HCT116 (cell line): Measurements from ENCODE around the gene ZNF554. TPM values are rescaled to one million over a fixed set of nuclear protein-coding genes. Genes with fewer than 3 reads are reported as not detected.

Experiments used
- ATAC-seq: fragments of 200-7000 bp; cut with Tn5 transposase; 2 replicates; pipeline ENCODE4 v1.9.1; 2020; ENCODE audit warnings: mild to moderate bottlenecking, moderate library complexity
- BruUV-seq: library from RNA; stranded (reverse); fragments of 400-500 nt; replicated peaks from 2 replicates; lab custom pipeline; 2021; lab: Mats Ljungman, UMichigan
- CTCF ChIA-PET: fragments of 300-600 bp; sonication (Branson Sonifier 250); formaldehyde crosslinking; loops from one replicate; lab custom pipeline; 2021; ENCODE audit warnings: antibody characterized with exemption; lab: Charles Lee
- POLR2A ChIA-PET: fragments of 300-600, 350-600 bp; sonication (Branson Sonifier 250); formaldehyde crosslinking; loops from one replicate; lab custom pipeline; 2021; ENCODE audit warnings: antibody characterized with exemption; lab: Charles Lee
- RAD21 ChIA-PET, 2 experiments: fragments of 300-600 bp; sonication (Branson Sonifier 250); formaldehyde crosslinking; loops; one replicate each; lab custom pipeline; 2023; ENCODE audit warnings: low total read pairs in 2 of 2; ENCODE audit not compliant: uncharacterized antibody in 2 of 2, unreplicated experiment in 2 of 2, low non-redundant PET in 1 of 2; lab: Charles Lee
- DNase-seq: peaks from one replicate; pipeline ENCODE4 v3.0.0-alpha.2; 2010; ENCODE audit warnings: low read depth, low spot score
- H2AFZ ChIP-seq: fragments of 200-600 bp; shearing (Covaris generic), sonication (generic); 2 replicates; pipeline ENCODE4 v1.6.1; 2017; ENCODE audit warnings: low read depth, mixed run types, mixed read lengths, antibody characterized with exemption, low read length; ENCODE audit not compliant: poor library complexity, severe bottlenecking
- H3K27ac ChIP-seq: 2 replicates; pipeline ENCODE4 v1.5.1; 2012; ENCODE audit warnings: low read depth, low read length
- H3K27me3 ChIP-seq: fragments of 200-600 bp; sonication (generic); 2 replicates; pipeline ENCODE4 v1.6.1; 2016; ENCODE audit warnings: mixed run types, low read length, mixed read lengths; ENCODE audit not compliant: insufficient read depth
- H3K36me3 ChIP-seq, 2 experiments: fragments of 200-500 bp in 1 of 2; fragments of 200-600 bp in 1 of 2; sonication (Bioruptor generic) in 1 of 2; sonication (generic) in 1 of 2; 2 replicates each; pipeline versions ENCODE4 v1.5.1 to v1.6.1; 2014 to 2016; ENCODE audit warnings: low read length in 2 of 2, inconsistent platforms in 1 of 2, mixed read lengths in 1 of 2, mixed run types in 1 of 2; ENCODE audit not compliant: insufficient read depth in 2 of 2, control insufficient read depth in 1 of 2
- H3K4me1 ChIP-seq, 2 experiments: fragments of 200-600 bp in 1 of 2; sonication (generic) in 1 of 2; 2 replicates each; pipeline versions ENCODE4 v1.5.1 to v1.6.1; 2012 to 2017; ENCODE audit warnings: low read length in 2 of 2, inconsistent platforms in 1 of 2, mild to moderate bottlenecking in 1 of 2, mixed read lengths in 1 of 2, mixed run types in 1 of 2, moderate library complexity in 1 of 2; ENCODE audit not compliant: insufficient read depth in 2 of 2, control insufficient read depth in 1 of 2
- H3K4me2 ChIP-seq: fragments of 200-600 bp; sonication (generic); 2 replicates; pipeline ENCODE4 v1.6.1; 2017; ENCODE audit warnings: mixed run types, low read length, mixed read lengths
- H3K4me3 ChIP-seq, 2 experiments: fragments of 200-600 bp in 1 of 2; sonication (generic) in 1 of 2; replicated peaks in 1 of 2; 2 replicates each; pipeline ENCODE4 v1.5.1; 2011 to 2016; ENCODE audit warnings: low read length in 2 of 2, control low read depth in 1 of 2, low read depth in 1 of 2, mild to moderate bottlenecking in 1 of 2, mixed read lengths in 1 of 2, mixed run types in 1 of 2
- H3K79me2 ChIP-seq: fragments of 200-600 bp; sonication (generic); 2 replicates; pipeline ENCODE4 v1.6.1; 2017; ENCODE audit warnings: mild to moderate bottlenecking, mixed run types, low read length, moderate library complexity, mixed read lengths; ENCODE audit not compliant: insufficient read depth
- H3K9ac ChIP-seq: fragments of 200-600 bp; sonication (generic); 2 replicates; pipeline ENCODE4 v1.6.1; 2016; ENCODE audit warnings: low read length, mixed read lengths
- H3K9me2 ChIP-seq: fragments of 200-600 bp; sonication (generic), shearing (Covaris generic); 2 replicates; pipeline ENCODE4 v1.6.1; 2017; ENCODE audit warnings: mixed run types, mild to moderate bottlenecking, moderate library complexity; ENCODE audit not compliant: insufficient read depth
- H3K9me3 ChIP-seq, 2 experiments: fragments of 200-500 bp in 1 of 2; fragments of 200-600 bp in 1 of 2; sonication (Bioruptor generic) in 1 of 2; sonication (generic) in 1 of 2; 2 replicates each; pipeline ENCODE4 v1.6.1; 2014 to 2017; ENCODE audit warnings: low read length in 2 of 2, mixed read lengths in 2 of 2, inconsistent platforms in 1 of 2, low read depth in 1 of 2, mild to moderate bottlenecking in 1 of 2, mixed run types in 1 of 2, moderate library complexity in 1 of 2; ENCODE audit not compliant: control insufficient read depth in 1 of 2, insufficient read depth in 1 of 2
- H4K20me1 ChIP-seq: fragments of 200-600 bp; sonication (generic), shearing (Covaris generic); 2 replicates; pipeline ENCODE4 v1.6.1; 2017; ENCODE audit warnings: mixed run types, mild to moderate bottlenecking, moderate library complexity; ENCODE audit not compliant: insufficient read depth
- CBX3 ChIP-seq: IDR thresholded peaks from 2 replicates; pipeline ENCODE4 v1.6.1; 2012; ENCODE audit warnings: low read depth
- CEBPB ChIP-seq: IDR thresholded peaks from 2 replicates; pipeline ENCODE4 v1.6.1; 2012; ENCODE audit warnings: low read depth
- EGR1 ChIP-seq: IDR thresholded peaks from 2 replicates; pipeline ENCODE4 v1.6.1; 2012; ENCODE audit warnings: low read depth
- ELF1 ChIP-seq: IDR thresholded peaks from 2 replicates; pipeline ENCODE4 v1.6.1; 2012; ENCODE audit warnings: low read depth, borderline replicate concordance
- EZH2phosphoT487 ChIP-seq: fragments of 200-600 bp; IDR thresholded peaks from 2 replicates; pipeline ENCODE4 v1.6.1; 2018; ENCODE audit warnings: antibody characterized with exemption, borderline replicate concordance
- FOSL1 ChIP-seq: IDR thresholded peaks from 2 replicates; pipeline ENCODE4 v1.6.1; 2012; ENCODE audit warnings: low read depth
- POLR2AphosphoS5 ChIP-seq: IDR thresholded peaks from 2 replicates; pipeline ENCODE4 v1.6.1; 2011; ENCODE audit warnings: mild to moderate bottlenecking, low read depth, low read length, moderate library complexity
- RAD21 ChIP-seq: IDR thresholded peaks from 2 replicates; pipeline ENCODE4 v1.6.1; 2012; ENCODE audit warnings: low read depth, mild to moderate bottlenecking
- SP1 ChIP-seq: IDR thresholded peaks from 2 replicates; pipeline ENCODE4 v1.6.1; 2012; ENCODE audit warnings: low read depth
- TCF7L2 ChIP-seq: IDR thresholded peaks from 2 replicates; pipeline ENCODE4 v1.7.0; 2011; ENCODE audit warnings: borderline replicate concordance, inconsistent platforms; ENCODE audit not compliant: insufficient read depth, insufficient read length; ENCODE audit errors: extremely low read depth
- ZFX ChIP-seq: fragments of 450-650 bp; IDR thresholded peaks from 2 replicates; pipeline ENCODE4 v1.6.1; 2017
- ZNF274 ChIP-seq: fragments of 200-500 bp; sonication (Bioruptor generic); IDR thresholded peaks from 2 replicates; pipeline ENCODE4 v1.6.1; 2014; ENCODE audit warnings: mild to moderate bottlenecking, low read depth, low read length, inconsistent platforms
- intact Hi-C: fragments of 100-400 bp; cut with micrococcal nuclease; formaldehyde crosslinking; loops from 2 replicates; pipeline ENCODE4 v1.10.0; 2022
- total RNA-seq: library from RNA; stranded (reverse); gene quantifications from one replicate; pipeline ENCODE4 v1.2.1, GENCODE V29; 2021; ENCODE audit not compliant: unreplicated experiment
- TF ChIP-seq, protein P1 (sequence below): IDR thresholded peaks from 2 replicates; pipeline ENCODE4 v1.6.1; 2012
- TF ChIP-seq, protein P2 (sequence below): IDR thresholded peaks from 2 replicates; pipeline ENCODE4 v1.6.1; 2012; ENCODE audit warnings: low read depth
- TF ChIP-seq, protein P3 (sequence below): IDR thresholded peaks from 2 replicates; pipeline ENCODE4 v1.6.1; 2011; ENCODE audit warnings: mild to moderate bottlenecking, low read length, moderate library complexity; ENCODE audit not compliant: insufficient replicate concordance; ENCODE audit errors: extremely low read depth

The ZNF554 gene
- total RNA-seq, 1 experiment from 2014 or later: 4.0 TPM

DNA sequence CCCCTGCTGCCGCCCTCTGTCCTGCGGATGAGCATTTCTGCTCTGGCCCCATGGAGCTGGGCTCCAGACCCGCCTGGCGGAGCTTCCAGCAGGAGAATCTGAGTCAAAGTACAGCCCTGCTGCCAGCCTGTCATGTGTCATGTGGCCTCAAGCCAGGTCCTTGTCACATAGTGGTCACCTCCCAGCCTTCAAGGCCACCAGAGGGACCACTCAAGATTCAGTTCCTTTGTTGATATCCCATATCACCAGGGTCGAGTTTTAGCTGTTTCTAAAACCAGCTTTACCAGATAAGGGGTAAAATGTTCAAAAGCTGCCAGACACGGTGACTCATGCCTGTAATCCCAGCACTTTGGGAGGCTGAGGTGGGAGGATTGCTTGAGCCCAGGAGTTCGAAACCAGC, 20.9 kb upstream of the ZNF554 start:
- no peak overlapping the region for H2AFZ ChIP-seq
- no peak overlapping the region for H3K27ac ChIP-seq
- H3K4me3 ChIP-seq: no peak overlapping the region
- no peak for ATAC-seq
- H3K9me2 ChIP-seq: no peaks in the 10 kb centered on the region
- TF ChIP-seq POLR2AphosphoS5: no peak
- no peak for TF ChIP-seq ZFX
- no peak for TF ChIP-seq EGR1
- TF ChIP-seq, protein P1, sequence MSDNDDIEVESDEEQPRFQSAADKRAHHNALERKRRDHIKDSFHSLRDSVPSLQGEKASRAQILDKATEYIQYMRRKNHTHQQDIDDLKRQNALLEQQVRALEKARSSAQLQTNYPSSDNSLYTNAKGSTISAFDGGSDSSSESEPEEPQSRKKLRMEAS: no peak
- TF ChIP-seq EZH2phosphoT487: no peak
- no peak for TF ChIP-seq ZNF274
- TF ChIP-seq, protein P2, sequence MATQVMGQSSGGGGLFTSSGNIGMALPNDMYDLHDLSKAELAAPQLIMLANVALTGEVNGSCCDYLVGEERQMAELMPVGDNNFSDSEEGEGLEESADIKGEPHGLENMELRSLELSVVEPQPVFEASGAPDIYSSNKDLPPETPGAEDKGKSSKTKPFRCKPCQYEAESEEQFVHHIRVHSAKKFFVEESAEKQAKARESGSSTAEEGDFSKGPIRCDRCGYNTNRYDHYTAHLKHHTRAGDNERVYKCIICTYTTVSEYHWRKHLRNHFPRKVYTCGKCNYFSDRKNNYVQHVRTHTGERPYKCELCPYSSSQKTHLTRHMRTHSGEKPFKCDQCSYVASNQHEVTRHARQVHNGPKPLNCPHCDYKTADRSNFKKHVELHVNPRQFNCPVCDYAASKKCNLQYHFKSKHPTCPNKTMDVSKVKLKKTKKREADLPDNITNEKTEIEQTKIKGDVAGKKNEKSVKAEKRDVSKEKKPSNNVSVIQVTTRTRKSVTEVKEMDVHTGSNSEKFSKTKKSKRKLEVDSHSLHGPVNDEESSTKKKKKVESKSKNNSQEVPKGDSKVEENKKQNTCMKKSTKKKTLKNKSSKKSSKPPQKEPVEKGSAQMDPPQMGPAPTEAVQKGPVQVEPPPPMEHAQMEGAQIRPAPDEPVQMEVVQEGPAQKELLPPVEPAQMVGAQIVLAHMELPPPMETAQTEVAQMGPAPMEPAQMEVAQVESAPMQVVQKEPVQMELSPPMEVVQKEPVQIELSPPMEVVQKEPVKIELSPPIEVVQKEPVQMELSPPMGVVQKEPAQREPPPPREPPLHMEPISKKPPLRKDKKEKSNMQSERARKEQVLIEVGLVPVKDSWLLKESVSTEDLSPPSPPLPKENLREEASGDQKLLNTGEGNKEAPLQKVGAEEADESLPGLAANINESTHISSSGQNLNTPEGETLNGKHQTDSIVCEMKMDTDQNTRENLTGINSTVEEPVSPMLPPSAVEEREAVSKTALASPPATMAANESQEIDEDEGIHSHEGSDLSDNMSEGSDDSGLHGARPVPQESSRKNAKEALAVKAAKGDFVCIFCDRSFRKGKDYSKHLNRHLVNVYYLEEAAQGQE: no peak
- no peak for TF ChIP-seq CEBPB
- no peak for TF ChIP-seq RAD21
- no peak for TF ChIP-seq FOSL1
- TF ChIP-seq TCF7L2: no peak
- TF ChIP-seq, protein P3, sequence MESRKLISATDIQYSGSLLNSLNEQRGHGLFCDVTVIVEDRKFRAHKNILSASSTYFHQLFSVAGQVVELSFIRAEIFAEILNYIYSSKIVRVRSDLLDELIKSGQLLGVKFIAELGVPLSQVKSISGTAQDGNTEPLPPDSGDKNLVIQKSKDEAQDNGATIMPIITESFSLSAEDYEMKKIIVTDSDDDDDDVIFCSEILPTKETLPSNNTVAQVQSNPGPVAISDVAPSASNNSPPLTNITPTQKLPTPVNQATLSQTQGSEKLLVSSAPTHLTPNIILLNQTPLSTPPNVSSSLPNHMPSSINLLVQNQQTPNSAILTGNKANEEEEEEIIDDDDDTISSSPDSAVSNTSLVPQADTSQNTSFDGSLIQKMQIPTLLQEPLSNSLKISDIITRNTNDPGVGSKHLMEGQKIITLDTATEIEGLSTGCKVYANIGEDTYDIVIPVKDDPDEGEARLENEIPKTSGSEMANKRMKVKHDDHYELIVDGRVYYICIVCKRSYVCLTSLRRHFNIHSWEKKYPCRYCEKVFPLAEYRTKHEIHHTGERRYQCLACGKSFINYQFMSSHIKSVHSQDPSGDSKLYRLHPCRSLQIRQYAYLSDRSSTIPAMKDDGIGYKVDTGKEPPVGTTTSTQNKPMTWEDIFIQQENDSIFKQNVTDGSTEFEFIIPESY: no peak
- no peak for TF ChIP-seq SP1
- no peak for TF ChIP-seq CBX3
- TF ChIP-seq ELF1: no peak
- H3K79me2 ChIP-seq: peaks cover 50% of the 10 kb centered on the region
- no TSS peak for BruUV-seq
- peaks cover 0 to 6% of the 10 kb centered on the region in 2 experiments; a peak in 2 of 4 replicates for H3K4me1 ChIP-seq
- DNase-seq: no peak
- intact Hi-C loops: no loop called here
- CTCF ChIA-PET: interaction anchor here (0.8 kb wide), 1 partner anchor 150 kb away, joined by 3 read pairs; no protein-coding TSS in a partner anchor
- no peaks in the 10 kb centered on the region for H4K20me1 ChIP-seq
- H3K9ac ChIP-seq: no peak overlapping the region
- POLR2A ChIA-PET: no interaction called here
- no peaks in the 10 kb centered on the region for H3K9me3 ChIP-seq
- no peak overlapping the region for H3K4me2 ChIP-seq
- H3K36me3 ChIP-seq: peaks cover 40 to 60% of the 10 kb centered on the region in 2 experiments; a peak in 3 of 4 replicates
- RAD21 ChIA-PET: interaction anchor here in 1 of 2 experiments (0.6 kb wide), 1 partner anchor 166 kb away, joined by 5 read pairs; no protein-coding TSS in a partner anchor
- H3K27me3 ChIP-seq: no peaks in the 10 kb centered on the region
